Measurements from ENCODE around the gene TNIK.

DNA sequence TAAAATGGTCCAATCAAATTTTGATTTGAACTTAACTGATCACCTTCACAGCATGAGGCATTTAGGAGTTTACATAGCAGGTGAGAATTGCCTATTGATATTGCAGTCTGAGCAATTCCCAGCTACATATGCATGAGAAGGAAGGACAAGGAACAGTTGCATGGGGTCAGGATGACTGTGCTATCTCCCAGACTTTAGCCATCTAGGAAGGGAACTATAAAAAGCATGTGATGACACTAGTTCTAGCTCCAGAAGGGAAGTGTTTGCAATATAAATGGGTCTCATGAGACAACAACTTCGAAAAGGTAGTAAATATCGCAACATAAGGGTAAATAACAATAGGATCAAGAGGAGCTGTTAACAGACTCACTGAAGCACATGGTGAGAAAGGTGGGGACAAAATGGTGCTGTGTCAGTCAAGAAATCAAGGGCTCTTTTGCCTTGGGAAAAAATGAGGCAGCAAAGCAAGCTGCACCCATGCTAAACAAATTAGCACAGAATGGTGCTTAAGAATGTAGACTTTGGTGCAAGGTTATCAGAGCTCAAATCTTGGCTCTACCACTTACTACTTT lies 343.3 kb downstream of the TNIK start:
- TF ChIP-seq, protein P1, sequence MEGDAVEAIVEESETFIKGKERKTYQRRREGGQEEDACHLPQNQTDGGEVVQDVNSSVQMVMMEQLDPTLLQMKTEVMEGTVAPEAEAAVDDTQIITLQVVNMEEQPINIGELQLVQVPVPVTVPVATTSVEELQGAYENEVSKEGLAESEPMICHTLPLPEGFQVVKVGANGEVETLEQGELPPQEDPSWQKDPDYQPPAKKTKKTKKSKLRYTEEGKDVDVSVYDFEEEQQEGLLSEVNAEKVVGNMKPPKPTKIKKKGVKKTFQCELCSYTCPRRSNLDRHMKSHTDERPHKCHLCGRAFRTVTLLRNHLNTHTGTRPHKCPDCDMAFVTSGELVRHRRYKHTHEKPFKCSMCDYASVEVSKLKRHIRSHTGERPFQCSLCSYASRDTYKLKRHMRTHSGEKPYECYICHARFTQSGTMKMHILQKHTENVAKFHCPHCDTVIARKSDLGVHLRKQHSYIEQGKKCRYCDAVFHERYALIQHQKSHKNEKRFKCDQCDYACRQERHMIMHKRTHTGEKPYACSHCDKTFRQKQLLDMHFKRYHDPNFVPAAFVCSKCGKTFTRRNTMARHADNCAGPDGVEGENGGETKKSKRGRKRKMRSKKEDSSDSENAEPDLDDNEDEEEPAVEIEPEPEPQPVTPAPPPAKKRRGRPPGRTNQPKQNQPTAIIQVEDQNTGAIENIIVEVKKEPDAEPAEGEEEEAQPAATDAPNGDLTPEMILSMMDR (IDR thresholded peaks at IDR 0.05), result no peak
- TF ChIP-seq TCF12 (IDR thresholded peaks at IDR 0.05) (no peak), ELF1 (IDR thresholded peaks at IDR 0.05) (no peak), YY1 (IDR thresholded peaks at IDR 0.05; ENCODE audit: low read depth) (no peak), GABPA (IDR thresholded peaks at IDR 0.05; ENCODE audit: low read depth) (no peak), RXRA (IDR thresholded peaks at IDR 0.05; ENCODE audit: borderline replicate concordance, low read depth) (no peak)
- TF ChIP-seq, protein P2, sequence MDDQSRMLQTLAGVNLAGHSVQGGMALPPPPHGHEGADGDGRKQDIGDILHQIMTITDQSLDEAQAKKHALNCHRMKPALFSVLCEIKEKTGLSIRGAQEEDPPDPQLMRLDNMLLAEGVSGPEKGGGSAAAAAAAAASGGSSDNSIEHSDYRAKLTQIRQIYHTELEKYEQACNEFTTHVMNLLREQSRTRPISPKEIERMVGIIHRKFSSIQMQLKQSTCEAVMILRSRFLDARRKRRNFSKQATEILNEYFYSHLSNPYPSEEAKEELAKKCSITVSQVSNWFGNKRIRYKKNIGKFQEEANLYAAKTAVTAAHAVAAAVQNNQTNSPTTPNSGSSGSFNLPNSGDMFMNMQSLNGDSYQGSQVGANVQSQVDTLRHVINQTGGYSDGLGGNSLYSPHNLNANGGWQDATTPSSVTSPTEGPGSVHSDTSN (IDR thresholded peaks at IDR 0.05), result no peak
- TF ChIP-seq, protein P3, sequence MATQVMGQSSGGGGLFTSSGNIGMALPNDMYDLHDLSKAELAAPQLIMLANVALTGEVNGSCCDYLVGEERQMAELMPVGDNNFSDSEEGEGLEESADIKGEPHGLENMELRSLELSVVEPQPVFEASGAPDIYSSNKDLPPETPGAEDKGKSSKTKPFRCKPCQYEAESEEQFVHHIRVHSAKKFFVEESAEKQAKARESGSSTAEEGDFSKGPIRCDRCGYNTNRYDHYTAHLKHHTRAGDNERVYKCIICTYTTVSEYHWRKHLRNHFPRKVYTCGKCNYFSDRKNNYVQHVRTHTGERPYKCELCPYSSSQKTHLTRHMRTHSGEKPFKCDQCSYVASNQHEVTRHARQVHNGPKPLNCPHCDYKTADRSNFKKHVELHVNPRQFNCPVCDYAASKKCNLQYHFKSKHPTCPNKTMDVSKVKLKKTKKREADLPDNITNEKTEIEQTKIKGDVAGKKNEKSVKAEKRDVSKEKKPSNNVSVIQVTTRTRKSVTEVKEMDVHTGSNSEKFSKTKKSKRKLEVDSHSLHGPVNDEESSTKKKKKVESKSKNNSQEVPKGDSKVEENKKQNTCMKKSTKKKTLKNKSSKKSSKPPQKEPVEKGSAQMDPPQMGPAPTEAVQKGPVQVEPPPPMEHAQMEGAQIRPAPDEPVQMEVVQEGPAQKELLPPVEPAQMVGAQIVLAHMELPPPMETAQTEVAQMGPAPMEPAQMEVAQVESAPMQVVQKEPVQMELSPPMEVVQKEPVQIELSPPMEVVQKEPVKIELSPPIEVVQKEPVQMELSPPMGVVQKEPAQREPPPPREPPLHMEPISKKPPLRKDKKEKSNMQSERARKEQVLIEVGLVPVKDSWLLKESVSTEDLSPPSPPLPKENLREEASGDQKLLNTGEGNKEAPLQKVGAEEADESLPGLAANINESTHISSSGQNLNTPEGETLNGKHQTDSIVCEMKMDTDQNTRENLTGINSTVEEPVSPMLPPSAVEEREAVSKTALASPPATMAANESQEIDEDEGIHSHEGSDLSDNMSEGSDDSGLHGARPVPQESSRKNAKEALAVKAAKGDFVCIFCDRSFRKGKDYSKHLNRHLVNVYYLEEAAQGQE (IDR thresholded peaks at IDR 0.05; ENCODE audit: low read depth, low read length), result no peak
